Right ventricle myocardium inferior (tissue), 1 donor: Measurements from ENCODE around the gene PIEZO1. TPM values are rescaled to one million over a fixed set of nuclear protein-coding genes. Genes with fewer than 3 reads are reported as not detected.

Experiments
- ATAC-seq: fragments of 200-7000 bp; cut with Tn5 transposase; one replicate; pipeline ENCODE4 v1.9.1; 2020; ENCODE audit warnings: mild to moderate bottlenecking, moderate library complexity
- DNase-seq: peaks from one replicate; pipeline ENCODE4 v3.0.0; 2021; ENCODE audit errors: missing footprints
- intact Hi-C: fragments of 100-400 bp; cut with DNase I; formaldehyde crosslinking; loops from one replicate; pipeline ENCODE4 v1.11.0; 2022
- total RNA-seq: library from RNA; stranded (reverse); fragmentation: NEBNext Ultra II Directional; extraction: Animal tissue kit (Norgen Biotek cat#: 25700); gene quantifications from one replicate; pipeline ENCODE4 v1.2.1, GENCODE V29; 2021
- donor health status: DM: no; HTN: yes; CAD: no; lungs with severe emphysema.

PIEZO1 gene
- total RNA-seq, 1 donor from 2014 or later: 18.1 TPM

DNA sequence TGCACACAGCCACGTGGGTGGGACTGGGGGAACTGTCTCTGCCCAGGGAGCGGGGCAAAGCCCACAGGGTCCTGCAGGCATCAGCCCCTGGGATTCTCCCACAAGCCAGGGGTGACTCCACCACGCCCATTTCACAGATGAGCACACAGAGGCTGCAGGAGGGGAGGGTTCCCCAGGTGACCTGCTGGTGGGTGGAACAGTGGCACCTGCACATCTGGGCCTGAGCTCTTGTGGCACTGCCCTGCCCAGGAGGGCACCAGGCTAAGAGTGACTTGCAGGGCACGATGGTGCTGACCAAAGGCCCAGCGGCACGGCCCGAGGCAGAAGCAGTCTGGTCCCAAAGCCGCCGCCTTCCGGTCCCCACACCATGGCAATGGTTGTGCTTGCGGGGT, 23.9 kb downstream of the PIEZO1 start:
- no peak for ATAC-seq
- no peak for DNase-seq
- intact Hi-C loops: no loop called here

DNA sequence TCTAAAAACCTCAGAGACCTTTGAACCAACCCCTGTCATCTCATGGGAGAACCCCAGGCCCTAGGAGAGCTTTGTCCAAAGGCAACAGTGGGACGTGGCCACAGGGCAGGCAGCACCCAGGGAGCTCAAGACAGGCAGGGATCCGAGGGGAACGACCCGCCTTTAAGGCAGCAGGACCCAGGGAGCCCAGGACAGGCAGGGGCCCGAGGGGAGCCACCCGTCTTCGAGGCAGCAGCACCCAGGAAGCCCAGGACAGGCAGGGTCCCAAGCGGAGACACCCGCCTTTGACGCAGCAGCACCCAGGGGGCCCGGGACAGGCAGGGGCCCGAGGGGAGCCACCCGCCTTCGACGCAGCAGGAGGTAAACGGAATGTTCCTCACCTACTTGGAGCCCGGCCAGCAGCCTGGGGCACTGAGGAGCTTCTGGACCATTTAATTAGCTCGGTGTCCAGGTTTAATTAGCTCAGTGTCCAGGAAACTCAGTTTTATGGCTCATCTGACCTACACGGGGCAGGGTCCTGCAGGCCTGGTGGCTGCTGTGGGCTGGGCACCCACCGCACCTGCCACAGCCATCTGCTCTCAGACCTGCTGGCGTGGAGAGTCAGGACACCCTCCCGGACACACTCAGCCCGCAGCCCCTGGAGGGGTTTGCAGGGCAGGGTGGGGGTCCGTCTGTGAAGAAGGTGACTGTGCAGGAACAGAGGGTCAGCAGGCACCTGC, 24.4 kb downstream of the PIEZO1 start:
- ATAC-seq (no peak), DNase-seq (no peak)
- intact Hi-C loops: no loop called here

DNA sequence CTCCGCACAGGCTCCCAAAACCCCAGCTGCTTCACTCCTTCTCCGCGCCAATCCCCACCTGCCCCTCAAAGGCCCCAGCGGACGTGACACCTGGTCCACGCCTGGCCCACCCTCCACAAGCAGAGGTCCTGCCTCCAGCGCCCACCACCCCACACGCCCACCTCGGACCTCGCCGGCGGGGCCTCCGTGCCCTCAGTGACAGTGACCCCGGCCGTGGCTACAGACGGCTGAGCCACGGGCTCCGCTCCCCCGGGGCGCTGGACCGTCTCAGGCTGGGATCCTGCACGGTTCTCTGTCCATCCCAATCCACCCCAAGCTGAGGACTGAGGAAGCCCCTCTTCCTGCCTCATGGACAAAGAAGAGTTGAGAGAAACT, 25.1 kb downstream of the PIEZO1 start:
- no peak for ATAC-seq
- no peak for DNase-seq

DNA sequence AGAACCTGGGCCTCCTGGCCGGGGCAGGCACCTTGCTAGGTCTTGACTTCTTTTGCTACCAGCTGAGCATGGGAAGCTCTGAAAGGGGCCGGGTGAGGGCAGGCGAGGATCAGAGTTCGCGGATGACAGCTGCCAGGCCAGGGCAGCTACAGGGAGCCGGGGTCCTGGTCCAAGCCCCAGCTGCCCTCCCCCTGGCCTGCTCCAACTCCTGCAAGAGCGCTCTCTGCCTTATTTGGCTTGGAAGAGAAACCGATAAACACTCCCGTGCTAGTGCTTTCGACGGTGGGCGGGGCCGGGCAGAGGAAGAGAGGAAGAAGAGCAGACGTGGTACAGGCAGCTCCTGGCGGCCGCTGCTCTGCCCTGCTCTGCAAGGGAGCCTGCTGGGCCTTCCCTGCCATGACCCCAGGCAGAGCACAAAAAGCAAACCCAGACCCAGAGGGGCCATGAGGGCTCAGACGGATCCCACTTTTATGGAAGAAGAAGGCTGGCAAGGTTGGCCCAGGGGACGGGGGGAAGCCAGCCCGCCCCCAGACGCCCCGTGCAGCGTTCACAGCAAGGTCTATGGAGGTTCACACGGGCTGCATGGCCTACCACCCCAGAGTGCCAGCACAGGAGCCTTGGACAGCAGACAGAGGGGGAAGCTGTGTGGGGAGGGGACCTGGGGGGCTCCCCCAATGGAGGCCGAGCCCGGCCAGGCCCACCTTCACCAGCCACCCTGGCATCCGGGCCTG, 25.6 kb downstream of the PIEZO1 start:
- no peak for ATAC-seq
- intact Hi-C loops: no loop called here
- no peak for DNase-seq

More for the DNA sequence above, 25.1 kb downstream of the PIEZO1 start:
- intact Hi-C loops: no loop called here

DNA sequence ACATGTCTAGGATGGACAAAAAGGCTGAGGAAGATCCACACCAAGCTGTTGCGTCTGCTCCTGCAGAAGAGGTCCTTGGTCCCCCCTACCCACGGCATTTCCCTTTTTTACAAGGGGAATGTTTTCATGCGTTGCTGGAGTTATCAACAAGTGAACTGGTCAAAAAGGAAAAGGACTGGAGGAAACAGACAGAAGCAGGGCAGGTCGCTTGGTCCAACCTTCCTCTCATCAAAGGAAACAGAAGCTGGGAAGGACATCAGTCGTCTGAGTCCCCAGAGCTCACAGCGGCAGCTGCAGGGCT, 26.1 kb downstream of the PIEZO1 start:
- DNase-seq (no peak), ATAC-seq (no peak)
- intact Hi-C loops: no loop called here

DNA sequence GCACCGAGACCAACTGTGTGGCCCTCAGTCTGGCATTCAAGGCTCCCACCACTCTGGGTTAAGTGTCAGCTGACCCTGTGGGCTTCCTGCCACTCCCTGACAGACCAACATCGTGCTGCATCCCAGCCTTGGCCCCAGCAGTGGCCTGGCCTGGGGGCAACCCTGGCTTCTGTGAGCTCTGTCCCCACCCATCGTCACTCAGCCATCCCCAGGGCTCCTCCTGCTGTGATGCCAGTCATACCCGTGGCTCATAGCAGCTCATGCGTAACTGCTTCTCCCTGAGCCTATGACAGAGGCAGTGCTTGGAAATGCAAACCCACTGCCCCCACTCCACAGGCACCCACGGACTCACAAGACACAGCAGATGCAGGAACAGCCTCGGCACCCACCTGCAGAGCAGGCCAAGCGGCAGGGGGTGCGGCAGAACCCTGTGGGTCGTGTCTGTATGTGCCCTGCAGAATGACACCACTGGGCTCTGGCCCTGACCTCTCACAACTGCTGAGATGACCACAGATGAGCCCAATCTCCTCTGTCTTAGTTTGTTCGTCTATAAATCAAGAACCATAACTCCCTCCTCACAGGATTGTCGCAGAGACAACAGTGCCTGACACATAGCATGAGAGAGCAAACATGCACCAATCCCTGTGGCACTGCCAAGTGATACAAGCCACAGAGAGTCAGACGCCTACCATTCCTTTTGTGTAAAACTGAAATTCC, 26.6 kb downstream of the PIEZO1 start:
- intact Hi-C loops: no loop called here
- no peak for DNase-seq
- no peak for ATAC-seq

DNA sequence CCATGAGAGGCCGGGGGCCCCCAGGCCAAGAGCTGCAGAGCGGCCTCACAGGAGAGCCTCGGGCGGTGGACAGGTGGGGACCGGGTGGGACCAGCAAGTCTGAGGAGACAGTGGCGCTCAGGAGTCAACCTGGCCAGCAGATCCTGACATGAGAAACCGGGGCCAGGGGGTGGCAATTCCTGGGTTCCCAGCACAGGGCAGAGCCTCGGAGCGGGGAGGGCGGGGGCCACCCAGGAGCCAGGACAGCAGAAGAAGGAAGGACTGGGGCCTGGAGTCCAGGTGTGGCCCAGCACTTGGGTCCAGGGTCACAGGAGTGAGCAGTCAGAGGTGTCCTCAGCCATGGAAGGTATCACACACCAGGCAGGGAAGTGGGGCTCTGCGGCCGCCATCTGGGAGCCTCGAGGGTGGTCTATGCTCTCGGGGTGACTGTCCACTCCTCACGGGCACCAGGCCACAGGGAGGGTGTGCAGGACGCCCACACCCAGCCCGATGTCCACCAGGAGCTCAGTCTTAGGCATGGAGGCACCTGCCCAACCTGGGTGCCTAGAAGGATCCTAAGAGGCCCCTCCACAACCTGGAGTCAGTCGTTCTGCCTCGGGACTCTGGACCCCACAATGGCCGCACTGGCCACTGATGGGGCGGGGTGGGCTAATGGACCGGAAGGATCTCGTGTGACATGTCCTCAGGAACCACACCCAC, 29.1 kb downstream of the PIEZO1 start:
- ATAC-seq: no peak
- no peak for DNase-seq
- intact Hi-C loops: no loop called here

DNA sequence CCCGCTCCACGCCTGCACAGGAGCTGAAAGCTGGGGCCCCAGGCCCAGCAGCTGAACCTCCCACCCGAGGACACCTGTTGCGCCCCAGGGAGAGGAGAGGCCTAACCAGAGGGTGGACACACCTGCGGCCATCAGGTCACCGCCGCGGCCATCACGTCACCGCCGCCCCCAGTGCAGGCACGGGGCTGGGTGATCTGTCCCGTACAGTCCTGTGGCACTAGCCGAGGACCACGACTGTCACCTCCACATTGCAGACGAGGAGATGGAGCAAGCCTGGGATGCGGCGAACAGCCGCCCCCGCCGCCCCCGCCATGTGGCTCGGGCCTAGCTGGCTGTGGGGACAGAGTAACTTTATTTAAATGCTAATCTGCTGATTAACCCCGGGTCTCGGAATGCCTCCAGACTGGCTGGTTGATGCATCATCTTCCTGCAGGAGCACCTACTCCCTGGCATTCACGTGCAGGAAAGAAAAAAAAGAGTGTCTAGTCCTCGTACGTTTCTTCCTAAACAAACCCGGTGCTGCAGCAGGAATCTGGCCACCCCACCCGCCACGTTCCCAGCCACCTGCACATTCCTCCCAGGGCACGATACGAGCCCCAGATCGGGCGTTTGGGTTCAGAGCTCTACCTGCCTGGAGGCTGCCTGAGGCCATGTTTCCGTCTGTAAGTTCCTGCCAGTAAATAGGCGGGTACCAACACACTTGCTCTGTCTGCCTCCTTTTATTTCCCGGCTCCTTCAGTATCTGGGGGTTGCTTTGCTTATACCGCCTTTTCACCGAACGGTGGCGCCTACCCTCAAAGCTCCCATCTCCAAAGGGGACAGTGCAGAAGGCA, 29.9 kb downstream of the PIEZO1 start:
- DNase-seq: no peak
- no peak for ATAC-seq
- intact Hi-C loops: no loop called here

DNA sequence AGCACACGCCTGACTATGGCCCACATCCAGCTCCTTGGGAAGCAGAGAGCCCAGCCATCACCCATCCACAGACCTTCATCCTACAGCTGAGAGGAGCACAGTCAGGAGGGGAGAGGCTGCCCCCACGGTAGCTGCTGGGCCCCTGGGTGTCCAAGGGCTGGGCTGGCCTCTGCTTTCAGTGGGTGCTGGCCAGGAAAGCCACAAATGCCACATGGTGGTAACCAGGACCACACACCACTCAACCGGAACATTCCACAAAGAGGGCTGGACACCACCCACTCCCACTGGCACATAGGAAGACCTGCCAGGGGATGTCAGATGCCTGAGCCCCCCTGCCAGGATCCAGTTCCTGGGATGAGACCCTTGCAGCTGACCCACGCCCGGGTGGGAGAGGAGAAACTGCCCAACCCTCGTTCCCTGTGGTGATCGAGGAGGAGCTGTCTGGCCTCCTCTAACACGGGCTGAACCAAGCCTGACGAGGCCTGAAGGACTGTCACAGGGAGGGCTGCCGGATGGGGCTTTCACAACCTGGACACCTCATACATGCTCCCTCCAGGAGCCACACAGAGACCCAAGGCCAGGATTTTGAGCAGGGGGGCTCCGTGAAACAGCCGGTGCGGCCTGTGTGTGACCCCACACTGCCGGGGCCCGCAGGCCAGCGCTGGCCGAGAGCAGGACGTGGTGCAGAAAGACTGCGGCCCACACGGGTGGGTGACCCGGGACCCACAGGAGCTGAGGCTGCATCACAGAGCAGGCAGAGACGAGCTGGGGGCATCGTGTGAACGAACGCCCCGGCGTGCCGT, 30.7 kb downstream of the PIEZO1 start:
- ATAC-seq (no peak), DNase-seq (no peak)
- intact Hi-C loops: no loop called here

DNA sequence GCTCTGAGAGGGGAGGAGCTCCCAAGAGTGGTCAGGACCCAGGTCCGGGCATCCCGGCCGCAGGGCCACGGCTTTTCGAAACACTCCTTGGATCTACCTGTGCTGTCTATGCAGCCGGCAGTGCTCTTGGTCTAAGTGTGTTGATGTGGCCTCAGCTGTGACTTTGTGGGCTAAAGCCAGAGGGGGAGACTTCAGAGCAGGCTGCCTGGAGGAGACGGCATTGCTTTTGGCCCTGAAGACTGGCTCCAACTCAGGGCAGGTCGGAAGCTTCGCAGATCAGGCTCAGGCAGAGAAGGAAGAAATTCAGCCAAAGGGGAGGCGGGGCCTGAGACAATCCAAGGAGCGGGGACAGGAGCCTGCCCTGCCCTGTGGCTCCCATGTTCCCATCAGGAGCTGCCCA, 31.4 kb downstream of the PIEZO1 start:
- ATAC-seq (no peak), DNase-seq (no peak)
- intact Hi-C loops: no loop called here

DNA sequence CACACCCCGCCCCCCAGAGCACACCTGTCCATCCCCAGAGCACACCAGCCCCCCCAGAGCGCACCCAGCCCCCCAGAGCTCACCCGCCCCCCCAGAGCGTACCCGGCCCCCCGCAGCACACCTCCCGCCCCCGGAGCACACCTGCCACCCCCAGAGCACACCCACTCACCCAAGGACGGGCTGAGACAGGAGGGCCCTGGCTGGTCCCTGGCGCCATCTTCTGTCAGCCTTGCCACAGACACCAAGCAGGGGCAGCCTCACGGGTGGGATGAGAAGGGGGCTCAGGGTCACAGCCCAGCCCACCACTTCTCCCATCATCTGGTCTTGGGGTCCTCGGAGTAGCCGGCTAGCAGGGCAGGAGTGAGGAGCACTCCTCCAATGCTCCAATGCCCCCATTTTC, 31.8 kb downstream of the PIEZO1 start:
- intact Hi-C loops: no loop called here
- ATAC-seq (no peak), DNase-seq (no peak)

DNA sequence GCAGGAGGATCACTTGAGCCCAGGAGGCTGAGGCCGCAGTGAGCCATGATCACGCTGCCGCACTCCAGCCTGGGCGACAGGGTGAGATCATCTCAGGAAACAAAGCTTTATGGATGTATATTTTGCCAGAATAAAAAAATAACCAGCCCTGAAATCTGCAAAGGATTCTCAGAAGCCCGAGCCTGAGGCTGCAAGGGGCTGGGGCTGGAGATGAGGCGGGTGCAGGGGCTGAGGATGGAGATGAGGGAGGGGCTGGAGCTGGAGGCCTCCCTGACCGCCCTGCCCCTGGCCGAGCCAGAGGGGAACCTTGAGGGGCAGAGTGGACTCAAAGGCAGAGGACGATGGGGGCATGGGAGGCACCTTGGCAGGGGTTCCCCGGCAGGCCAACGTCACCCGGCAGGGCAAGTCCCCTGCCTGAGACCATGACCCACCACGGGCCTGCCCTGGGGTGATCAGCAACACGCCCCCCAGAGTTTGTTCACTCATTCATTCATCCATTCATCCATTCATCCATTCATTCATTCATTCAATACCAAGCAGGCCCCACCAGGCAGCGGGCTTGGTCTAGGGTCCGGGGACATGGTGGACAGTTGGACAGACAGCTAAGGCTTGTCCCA, 32.5 kb downstream of the PIEZO1 start:
- intact Hi-C loops: no loop called here
- DNase-seq: no peak
- ATAC-seq: no peak

DNA sequence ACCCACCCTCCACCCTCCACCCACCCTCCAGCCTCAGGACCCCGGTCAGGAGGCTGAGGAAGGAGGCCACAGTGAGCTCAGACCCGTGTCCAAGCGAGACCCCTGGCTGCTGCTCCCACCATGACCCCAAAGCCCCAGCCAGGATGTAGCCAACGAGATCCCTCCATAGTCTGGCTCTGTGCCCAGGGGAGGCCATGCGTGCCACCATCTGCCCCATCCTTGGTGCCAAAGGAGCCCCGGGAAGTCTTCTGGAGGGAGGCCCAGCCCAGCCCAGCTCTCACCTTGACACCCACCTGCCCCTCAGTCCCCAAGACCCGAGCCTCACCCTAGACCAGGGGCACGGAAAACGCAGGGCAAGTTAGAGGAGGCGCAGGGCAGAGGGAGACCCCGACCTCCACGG, 34.2 kb downstream of the PIEZO1 start:
- no peak for DNase-seq
- intact Hi-C loops: no loop called here
- no peak for ATAC-seq

DNA sequence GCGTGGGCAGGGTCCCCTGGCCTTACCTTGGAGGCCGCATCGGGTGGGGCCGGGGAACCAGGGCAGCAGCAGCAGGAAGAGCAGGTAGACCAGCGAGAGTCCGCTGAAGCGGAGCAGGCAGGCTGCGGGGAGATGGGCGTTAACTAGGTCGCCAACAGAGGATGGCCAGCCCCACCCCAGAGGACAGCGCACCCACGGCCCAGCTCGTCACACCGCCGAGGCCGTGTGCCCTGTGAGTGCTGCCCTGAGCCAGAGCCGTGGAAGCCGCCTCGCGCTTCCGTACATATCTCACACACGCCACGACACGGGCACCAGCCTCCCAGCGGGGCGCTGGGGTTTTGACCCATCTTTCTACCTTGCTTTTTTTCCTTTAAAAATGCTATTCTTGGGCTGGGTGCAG, 35.7 kb downstream of the PIEZO1 start:
- no peak for DNase-seq
- intact Hi-C loops: no loop called here
- ATAC-seq: no peak

DNA sequence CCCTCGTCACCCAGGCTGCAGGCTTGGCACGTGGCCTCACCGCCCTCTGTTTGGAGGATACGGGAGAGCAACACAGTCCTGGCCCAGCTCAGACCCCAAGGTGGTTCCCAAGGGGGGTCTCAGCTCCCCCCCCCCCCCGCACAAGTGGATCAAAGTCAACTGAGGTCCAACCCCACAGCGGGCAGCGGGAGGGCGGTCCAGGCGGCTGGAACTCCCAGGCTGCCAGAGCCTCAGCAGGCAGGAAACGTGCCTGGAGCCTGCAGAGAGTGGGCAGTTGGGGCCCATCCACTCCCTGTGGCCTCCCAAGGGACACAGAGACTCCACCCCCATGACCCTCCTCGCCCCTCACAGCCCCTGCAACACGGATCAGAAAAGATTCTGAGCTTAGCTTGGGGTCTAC, 36.7 kb downstream of the PIEZO1 start:
- ATAC-seq (no peak), DNase-seq (no peak)
- intact Hi-C loops: no loop called here

DNA sequence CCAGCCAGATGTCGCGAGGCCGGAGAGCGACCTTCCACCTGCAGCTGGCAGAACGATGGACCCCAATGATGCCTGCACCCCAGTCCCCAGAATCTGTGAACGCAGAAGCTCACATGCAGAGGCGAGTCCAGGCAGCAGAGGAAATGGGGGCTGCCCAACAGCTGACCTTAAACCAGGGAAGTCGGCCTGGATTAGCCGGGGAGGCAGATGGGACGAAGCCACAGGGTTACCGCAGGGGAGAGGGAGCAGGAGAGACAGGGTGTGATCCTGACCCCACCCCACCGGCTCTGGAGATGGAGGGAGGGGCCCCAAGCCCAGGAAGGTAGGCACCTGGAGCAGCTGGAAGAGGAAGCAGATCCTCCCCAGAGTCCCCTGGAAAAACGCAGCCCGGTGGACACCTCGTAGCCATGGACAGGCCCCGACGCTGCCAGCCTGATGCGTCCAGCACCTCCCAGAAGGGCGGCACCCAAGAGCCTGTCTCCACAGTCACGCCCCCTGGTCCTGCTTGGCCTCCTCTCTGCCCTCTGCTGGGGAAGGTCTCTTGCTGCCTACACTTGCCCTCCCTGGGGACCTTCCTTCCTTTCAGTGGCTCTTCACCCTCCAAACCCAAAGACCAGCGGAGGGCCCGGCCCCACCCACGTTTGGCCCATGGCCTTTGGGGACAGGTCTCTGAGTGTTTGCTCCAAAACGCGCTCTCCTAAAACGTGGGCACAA, 37.3 kb downstream of the PIEZO1 start:
- intact Hi-C loops: no loop called here
- ATAC-seq (no peak), DNase-seq (peak; percentile 72)

DNA sequence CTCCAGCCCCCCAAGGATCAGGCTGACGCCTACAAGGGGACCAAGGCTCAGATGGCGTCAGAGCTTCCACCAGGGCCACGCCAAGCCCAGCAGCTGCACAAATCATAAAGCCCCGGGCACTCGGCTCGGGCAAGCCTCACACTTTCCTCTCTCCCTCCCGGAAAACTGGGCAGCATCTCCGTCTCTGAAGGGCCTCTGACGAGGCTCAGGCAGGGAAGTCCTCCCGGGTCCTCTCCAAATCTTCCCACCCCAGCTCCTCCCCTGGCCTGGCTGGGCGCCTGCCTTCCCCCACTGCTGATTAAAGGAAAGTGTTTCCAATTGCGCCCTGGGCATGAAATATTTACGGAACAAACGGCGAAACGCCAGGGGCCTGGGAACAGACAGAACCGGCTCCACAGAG, 38.5 kb downstream of the PIEZO1 start:
- DNase-seq (peak; percentile 68), ATAC-seq (no peak)
- intact Hi-C loops: no loop called here
